ENCODE results near the gene ZFP36L1. TPM values are rescaled to one million over a fixed set of nuclear protein-coding genes. Genes with fewer than 3 reads are reported as not detected.

Gene ZFP36L1
- total and polyA plus RNA-seq, 10 of the 15 experiments (the other 5 are each of a cell fraction or from before 2014, with no cell fraction given), result 22.0 to 184 (median 66.1) TPM

DNA sequence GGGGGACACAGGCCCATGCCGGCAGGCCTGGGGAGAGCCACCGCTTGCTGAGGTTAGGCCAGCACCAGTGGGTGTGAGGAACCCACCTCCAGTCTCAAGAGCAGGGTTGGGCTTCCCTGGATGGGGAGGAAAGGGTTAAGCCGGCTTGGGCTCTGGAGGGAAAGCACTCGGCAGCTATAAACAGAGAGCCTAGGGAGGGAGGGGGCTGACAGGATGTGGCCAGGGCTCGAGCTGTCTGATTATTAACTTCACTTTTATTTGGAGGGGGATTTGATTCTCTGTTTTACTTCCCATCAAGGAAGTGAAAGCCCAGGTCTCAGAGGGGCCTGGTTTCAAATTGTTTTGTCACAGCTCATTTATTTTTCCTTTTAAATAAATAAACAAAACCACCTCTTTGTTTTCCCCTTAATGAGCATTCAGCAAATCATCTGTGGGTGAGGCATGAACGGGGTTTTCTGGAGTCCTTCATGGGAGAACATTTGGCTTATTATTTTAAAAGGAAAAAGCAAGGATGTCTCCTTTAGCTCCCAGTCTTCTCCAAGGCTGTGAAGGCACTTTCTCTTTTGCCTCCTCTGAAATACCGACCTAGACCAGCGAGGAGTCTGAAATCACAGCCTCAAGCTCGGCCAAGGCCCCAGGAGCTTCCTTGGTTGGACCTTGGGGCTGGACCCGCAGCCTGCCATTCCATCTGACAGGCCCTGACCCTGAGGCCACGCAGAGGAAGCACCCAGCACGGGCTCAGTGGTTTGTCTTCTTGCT lies 21.9 kb upstream of the ZFP36L1 start (continued):
- TF ChIP-seq IRF4 (IDR thresholded peaks at IDR 0.05; ENCODE audit: low read depth, low read length) (no peak; the same call in 1 of the 2 replicates), BCL11A (IDR thresholded peaks at IDR 0.05; ENCODE audit: low read depth, low read length) (peak; percentile 60), FOS (IDR thresholded peaks at IDR 0.05; ENCODE audit: borderline replicate concordance, extremely low read depth, insufficient read length) (no peak), CHD2 (IDR thresholded peaks at IDR 0.05; ENCODE audit: borderline replicate concordance, low read depth, low read length) (peak; percentile 34; the same call in 1 of the 2 replicates), ZZZ3 (IDR thresholded peaks at IDR 0.05; ENCODE audit: control insufficient read depth, insufficient read length, low read depth) (no peak), SREBF1 (IDR thresholded peaks at IDR 0.05; ENCODE audit: low read length) (no peak), SPI1 (IDR thresholded peaks at IDR 0.05; ENCODE audit: borderline replicate concordance, insufficient read depth, low read depth, low read length) (peak; percentile 60; the same call in 1 of the 2 replicates), PAX8 (IDR thresholded peaks at IDR 0.05) (no peak), CREB1 (IDR thresholded peaks at IDR 0.05; ENCODE audit: low read depth) (no peak), SIX5 (IDR thresholded peaks at IDR 0.05; ENCODE audit: low read depth, low read length, severe bottlenecking) (no peak), HDAC2 (IDR thresholded peaks at IDR 0.05) (no peak), GATAD2B (conservative IDR thresholded peaks at IDR 0.05; ENCODE audit: low read depth) (peak; percentile 85), PKNOX1 (IDR thresholded peaks at IDR 0.05) (0 out of 2 replicates have a peak, but pooled peaks have one; percentile 18), SP1 (IDR thresholded peaks at IDR 0.05; ENCODE audit: low read depth, low read length) (peak; percentile 49), NBN (IDR thresholded peaks at IDR 0.05) (peak; percentile 81), EED (IDR thresholded peaks at IDR 0.05; ENCODE audit: low read depth) (peak; percentile 84), BMI1 (IDR thresholded peaks at IDR 0.05; ENCODE audit: borderline replicate concordance) (peak; percentile 34; the same call in 1 of the 2 replicates), ZSCAN29 (IDR thresholded peaks at IDR 0.05) (no peak), TBL1XR1 (IDR thresholded peaks at IDR 0.05; ENCODE audit: low read depth, low read length) (peak; percentile 85), POLR2A (IDR thresholded peaks at IDR 0.05; ENCODE audit: low read depth, low read length) (peak; percentile 59)
- TF ChIP-seq, protein P1, sequence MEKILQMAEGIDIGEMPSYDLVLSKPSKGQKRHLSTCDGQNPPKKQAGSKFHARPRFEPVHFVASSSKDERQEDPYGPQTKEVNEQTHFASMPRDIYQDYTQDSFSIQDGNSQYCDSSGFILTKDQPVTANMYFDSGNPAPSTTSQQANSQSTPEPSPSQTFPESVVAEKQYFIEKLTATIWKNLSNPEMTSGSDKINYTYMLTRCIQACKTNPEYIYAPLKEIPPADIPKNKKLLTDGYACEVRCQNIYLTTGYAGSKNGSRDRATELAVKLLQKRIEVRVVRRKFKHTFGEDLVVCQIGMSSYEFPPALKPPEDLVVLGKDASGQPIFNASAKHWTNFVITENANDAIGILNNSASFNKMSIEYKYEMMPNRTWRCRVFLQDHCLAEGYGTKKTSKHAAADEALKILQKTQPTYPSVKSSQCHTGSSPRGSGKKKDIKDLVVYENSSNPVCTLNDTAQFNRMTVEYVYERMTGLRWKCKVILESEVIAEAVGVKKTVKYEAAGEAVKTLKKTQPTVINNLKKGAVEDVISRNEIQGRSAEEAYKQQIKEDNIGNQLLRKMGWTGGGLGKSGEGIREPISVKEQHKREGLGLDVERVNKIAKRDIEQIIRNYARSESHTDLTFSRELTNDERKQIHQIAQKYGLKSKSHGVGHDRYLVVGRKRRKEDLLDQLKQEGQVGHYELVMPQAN (conservative IDR thresholded peaks at IDR 0.05), result 0 out of 2 replicates have a peak, but pooled peaks have one; percentile 14

Measured in GM12878 (cell line).